Suprapubic skin (tissue), 3 donors: ENCODE results near the gene FOS.

Source experiments
- EP300 ChIP-seq: sonication (generic); formaldehyde crosslinking; IDR thresholded peaks from one replicate; pipeline ENCODE4 v1.6.1; 2017; ENCODE audit warnings: antibody characterized with exemption
- TF ChIP-seq, protein P1 (sequence below), 2 donors: fragments of 200-600 bp in 1 of 2; fragments of 450-650 bp in 1 of 2; sonication (generic) in 1 of 2; IDR thresholded peaks; one replicate each; pipeline ENCODE4 v1.5.1; 2016 to 2019; ENCODE audit warnings: antibody characterized with exemption in 2 of 2, mild to moderate bottlenecking in 1 of 2, moderate library complexity in 1 of 2

GRCh38 chr14:75282170-75282554 is 3.5 kb downstream of the FOS start:
- TF ChIP-seq, protein P1, sequence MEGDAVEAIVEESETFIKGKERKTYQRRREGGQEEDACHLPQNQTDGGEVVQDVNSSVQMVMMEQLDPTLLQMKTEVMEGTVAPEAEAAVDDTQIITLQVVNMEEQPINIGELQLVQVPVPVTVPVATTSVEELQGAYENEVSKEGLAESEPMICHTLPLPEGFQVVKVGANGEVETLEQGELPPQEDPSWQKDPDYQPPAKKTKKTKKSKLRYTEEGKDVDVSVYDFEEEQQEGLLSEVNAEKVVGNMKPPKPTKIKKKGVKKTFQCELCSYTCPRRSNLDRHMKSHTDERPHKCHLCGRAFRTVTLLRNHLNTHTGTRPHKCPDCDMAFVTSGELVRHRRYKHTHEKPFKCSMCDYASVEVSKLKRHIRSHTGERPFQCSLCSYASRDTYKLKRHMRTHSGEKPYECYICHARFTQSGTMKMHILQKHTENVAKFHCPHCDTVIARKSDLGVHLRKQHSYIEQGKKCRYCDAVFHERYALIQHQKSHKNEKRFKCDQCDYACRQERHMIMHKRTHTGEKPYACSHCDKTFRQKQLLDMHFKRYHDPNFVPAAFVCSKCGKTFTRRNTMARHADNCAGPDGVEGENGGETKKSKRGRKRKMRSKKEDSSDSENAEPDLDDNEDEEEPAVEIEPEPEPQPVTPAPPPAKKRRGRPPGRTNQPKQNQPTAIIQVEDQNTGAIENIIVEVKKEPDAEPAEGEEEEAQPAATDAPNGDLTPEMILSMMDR (IDR thresholded peaks at IDR 0.05) = no peak
- no peak for TF ChIP-seq EP300
